ENCODE measurements around the gene OLFML1. TPM values are rescaled to one million over a fixed set of nuclear protein-coding genes. Genes with fewer than 3 reads are reported as not detected.

OLFML1 gene
- total RNA-seq, 4 donors from 2014 or later, result 5.0 to 111 (median 23.8) TPM

DNA sequence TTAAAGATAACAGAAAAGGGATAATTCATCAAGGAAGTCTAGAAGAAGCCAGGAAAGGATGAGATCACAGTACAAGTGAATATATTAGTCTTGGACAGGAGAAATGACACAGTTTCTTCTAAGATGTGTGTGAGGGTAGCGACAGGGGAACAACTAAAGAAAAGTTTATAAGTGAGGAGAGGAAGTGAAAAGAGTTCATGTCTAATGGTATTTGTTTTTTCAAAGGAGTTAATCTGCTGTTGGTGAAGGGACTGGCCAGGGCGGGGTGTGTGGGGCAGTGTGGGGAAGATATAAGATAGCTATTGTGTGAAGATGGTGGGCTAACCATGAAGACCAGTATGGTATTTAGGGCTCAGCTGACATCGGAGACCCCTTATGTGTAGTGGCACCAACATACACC, 20.9 kb downstream of the OLFML1 start:
- Histone ChIP-seq H3K27ac (no peak overlapping the region), H3K27me3 (no peaks in the 10 kb centered on the region), H3K9me3 (no peaks in the 10 kb centered on the region), H3K4me1 (no peaks in the 10 kb centered on the region), H3K36me3 (no peaks in the 10 kb centered on the region), H3K4me3 (no peak overlapping the region)
- no peak for TF ChIP-seq POLR2A (IDR thresholded peaks at IDR 0.05)
- TF ChIP-seq, protein P1, sequence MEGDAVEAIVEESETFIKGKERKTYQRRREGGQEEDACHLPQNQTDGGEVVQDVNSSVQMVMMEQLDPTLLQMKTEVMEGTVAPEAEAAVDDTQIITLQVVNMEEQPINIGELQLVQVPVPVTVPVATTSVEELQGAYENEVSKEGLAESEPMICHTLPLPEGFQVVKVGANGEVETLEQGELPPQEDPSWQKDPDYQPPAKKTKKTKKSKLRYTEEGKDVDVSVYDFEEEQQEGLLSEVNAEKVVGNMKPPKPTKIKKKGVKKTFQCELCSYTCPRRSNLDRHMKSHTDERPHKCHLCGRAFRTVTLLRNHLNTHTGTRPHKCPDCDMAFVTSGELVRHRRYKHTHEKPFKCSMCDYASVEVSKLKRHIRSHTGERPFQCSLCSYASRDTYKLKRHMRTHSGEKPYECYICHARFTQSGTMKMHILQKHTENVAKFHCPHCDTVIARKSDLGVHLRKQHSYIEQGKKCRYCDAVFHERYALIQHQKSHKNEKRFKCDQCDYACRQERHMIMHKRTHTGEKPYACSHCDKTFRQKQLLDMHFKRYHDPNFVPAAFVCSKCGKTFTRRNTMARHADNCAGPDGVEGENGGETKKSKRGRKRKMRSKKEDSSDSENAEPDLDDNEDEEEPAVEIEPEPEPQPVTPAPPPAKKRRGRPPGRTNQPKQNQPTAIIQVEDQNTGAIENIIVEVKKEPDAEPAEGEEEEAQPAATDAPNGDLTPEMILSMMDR (IDR thresholded peaks at IDR 0.05), result no peak
- intact Hi-C loops (cut with DNase I; ENCODE audit: low total_unique reads), result no loop called here
- no peak for DNase-seq

GRCh38 chr11:7508087-7508486, 22.8 kb downstream of the OLFML1 start:
- no peaks in the 10 kb centered on the region for H3K9me3 ChIP-seq
- no peaks in the 10 kb centered on the region for H3K4me1 ChIP-seq
- H3K4me3 ChIP-seq, result no peak overlapping the region
- H3K27ac ChIP-seq, result no peak overlapping the region
- H3K27me3 ChIP-seq, result no peaks in the 10 kb centered on the region
- H3K36me3 ChIP-seq, result no peaks in the 10 kb centered on the region
- no peak for DNase-seq
- TF ChIP-seq, protein P1 (IDR thresholded peaks at IDR 0.05), result no peak
- TF ChIP-seq POLR2A (IDR thresholded peaks at IDR 0.05), result no peak
- intact Hi-C loops (cut with DNase I; ENCODE audit: low total_unique reads), result no loop called here

DNA sequence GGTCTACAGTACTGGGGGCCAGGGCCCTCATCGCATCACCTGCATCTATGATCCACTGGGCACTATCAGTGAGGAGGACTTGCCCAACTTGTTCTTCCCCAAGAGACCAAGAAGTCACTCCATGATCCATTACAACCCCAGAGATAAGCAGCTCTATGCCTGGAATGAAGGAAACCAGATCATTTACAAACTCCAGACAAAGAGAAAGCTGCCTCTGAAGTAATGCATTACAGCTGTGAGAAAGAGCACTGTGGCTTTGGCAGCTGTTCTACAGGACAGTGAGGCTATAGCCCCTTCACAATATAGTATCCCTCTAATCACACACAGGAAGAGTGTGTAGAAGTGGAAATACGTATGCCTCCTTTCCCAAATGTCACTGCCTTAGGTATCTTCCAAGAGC, 24.7 kb downstream of the OLFML1 start:
- Histone ChIP-seq H3K27me3 (no peaks in the 10 kb centered on the region), H3K4me3 (no peak overlapping the region), H3K9me3 (no peaks in the 10 kb centered on the region), H3K36me3 (no peaks in the 10 kb centered on the region), H3K4me1 (no peaks in the 10 kb centered on the region), H3K27ac (no peak overlapping the region)
- TF ChIP-seq POLR2A (IDR thresholded peaks at IDR 0.05), result no peak
- TF ChIP-seq, protein P1 (IDR thresholded peaks at IDR 0.05), result no peak
- no peak for DNase-seq
- intact Hi-C loops (cut with DNase I; ENCODE audit: low total_unique reads), result loop anchor here (10.0 kb wide), 1 partner anchor 155 kb away; no protein-coding TSS in a partner anchor

DNA sequence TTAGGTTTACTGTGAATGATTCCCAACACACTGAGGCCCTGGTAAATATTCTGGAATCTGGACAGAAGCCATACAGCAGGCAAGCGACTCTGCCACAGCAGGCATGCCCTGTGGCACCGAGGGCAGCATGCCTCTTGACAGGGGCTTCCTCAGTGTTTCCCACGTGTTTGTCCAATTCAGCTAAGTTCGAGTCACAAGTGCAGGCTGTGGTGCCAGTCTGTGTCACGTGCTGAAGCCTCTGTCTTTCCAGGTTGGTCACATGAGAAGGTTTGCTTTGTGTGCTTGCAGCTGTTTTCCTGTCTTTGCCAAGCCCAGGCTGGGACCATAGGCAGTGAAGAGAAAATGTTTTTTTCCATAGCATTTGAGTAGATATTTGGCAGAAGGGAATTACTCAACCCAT, 26.1 kb downstream of the OLFML1 start:
- DNase-seq, result peak in 1 of 2 donors; percentile 31
- intact Hi-C loops (cut with DNase I; ENCODE audit: low total_unique reads), result loop anchor here (10.0 kb wide), 1 partner anchor 153 kb away; no protein-coding TSS in a partner anchor
- H3K27ac ChIP-seq, result peak overlapping the region in 1 of 2 donors; percentile 83

DNA sequence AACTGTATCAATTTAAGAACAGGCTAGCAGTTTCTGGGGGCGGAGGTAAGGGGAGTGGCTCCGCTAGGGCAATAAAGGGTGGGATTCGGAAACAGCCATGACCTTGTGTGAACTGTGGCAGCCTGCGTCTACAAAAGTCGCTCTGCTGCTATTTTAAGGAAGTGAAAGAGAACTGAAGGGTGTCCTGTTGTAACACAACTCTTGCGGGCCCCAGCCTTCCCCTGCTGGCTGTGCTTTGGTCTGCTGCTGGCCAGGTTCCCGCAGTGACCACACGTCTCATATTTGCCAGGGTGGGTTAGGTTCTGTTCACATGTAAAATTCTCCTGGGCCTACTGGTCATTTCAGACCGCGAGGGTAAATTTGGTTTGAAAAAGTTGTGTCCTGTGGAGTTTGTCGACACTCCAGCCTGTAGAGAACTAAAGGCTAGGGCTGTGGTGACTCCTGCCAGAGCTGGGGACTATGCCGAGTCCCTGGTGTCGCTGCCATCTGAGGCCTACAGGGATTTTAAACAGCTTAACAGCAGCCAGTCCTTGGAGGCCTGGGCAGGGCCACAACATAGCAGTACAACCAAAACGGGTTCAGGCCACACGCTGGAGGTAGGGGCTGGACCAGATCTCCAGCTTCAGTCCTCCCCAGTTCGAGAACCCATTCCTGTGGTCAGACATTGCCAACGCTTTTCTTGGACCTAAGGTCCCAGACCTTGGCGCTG, 27.4 kb downstream of the OLFML1 start:
- Histone ChIP-seq H3K27ac (peak overlapping the region; percentile 83 to 89), H3K4me1 (no peaks in the 10 kb centered on the region), H3K36me3 (no peaks in the 10 kb centered on the region), H3K9me3 (no peaks in the 10 kb centered on the region), H3K27me3 (no peaks in the 10 kb centered on the region), H3K4me3 (peak overlapping the region; percentile 59 to 63)
- intact Hi-C loops (cut with DNase I; ENCODE audit: low total_unique reads), result loop anchor here (10.0 kb wide), 1 partner anchor 152 kb away; no protein-coding TSS in a partner anchor
- TF ChIP-seq POLR2A (IDR thresholded peaks at IDR 0.05), result no peak
- TF ChIP-seq, protein P1 (IDR thresholded peaks at IDR 0.05), result no peak
- DNase-seq, result peak; percentile 58 to 76

More for the DNA sequence above, 26.1 kb downstream of the OLFML1 start:
- Histone ChIP-seq H3K27me3 (no peaks in the 10 kb centered on the region), H3K36me3 (no peaks in the 10 kb centered on the region), H3K9me3 (no peaks in the 10 kb centered on the region), H3K4me1 (no peaks in the 10 kb centered on the region), H3K4me3 (no peak overlapping the region)
- TF ChIP-seq, protein P1 (IDR thresholded peaks at IDR 0.05), result no peak
- no peak for TF ChIP-seq POLR2A (IDR thresholded peaks at IDR 0.05)

All from uterus (tissue), 4 donors.